Calu3 (cell line): ENCODE results near the gene ALMS1. TPM values are rescaled to one million over a fixed set of nuclear protein-coding genes. Genes with fewer than 3 reads are reported as not detected.
"Not testable (repeated sequence)": the region's sequence is repeated elsewhere in the genome, so short reads cannot be mapped to it uniquely, and the experiment has no call there.

Source experiments
- BruUV-seq: library from RNA; stranded (reverse); fragments of 400-500 nt; replicated peaks from 2 replicates; lab custom pipeline; 2021; lab: Mats Ljungman, UMichigan
- CTCF ChIA-PET: fragments of 300-600 bp; sonication (Branson Sonifier 250); formaldehyde crosslinking; loops from one replicate; lab custom pipeline; 2022; ENCODE audit warnings: antibody characterized with exemption; lab: Charles Lee
- DNase-seq: peaks from one replicate; pipeline ENCODE4 v3.0.0; 2022
- H3K27ac Mint-ChIP-seq: one replicate; pipeline ENCODE4 v1.8.0; 2022; ENCODE audit warnings: mixed read lengths; ENCODE audit not compliant: unreplicated experiment
- H3K27me3 Mint-ChIP-seq: one replicate; pipeline ENCODE4 v1.8.0; 2022; ENCODE audit warnings: mixed read lengths; ENCODE audit not compliant: unreplicated experiment
- H3K36me3 Mint-ChIP-seq: one replicate; pipeline ENCODE4 v1.8.0; 2022; ENCODE audit warnings: mild to moderate bottlenecking, moderate library complexity, mixed read lengths; ENCODE audit not compliant: insufficient read depth, unreplicated experiment
- H3K4me1 Mint-ChIP-seq: one replicate; pipeline ENCODE4 v1.8.0; 2022; ENCODE audit warnings: mild to moderate bottlenecking, low read depth, mixed read lengths; ENCODE audit not compliant: unreplicated experiment
- H3K4me3 Mint-ChIP-seq: one replicate; pipeline ENCODE4 v1.8.0; 2022; ENCODE audit warnings: mild to moderate bottlenecking, low read depth, moderate library complexity, mixed read lengths; ENCODE audit not compliant: unreplicated experiment
- H3K9me3 Mint-ChIP-seq: one replicate; pipeline ENCODE4 v1.8.0; 2022; ENCODE audit warnings: low read depth, mixed read lengths; ENCODE audit not compliant: unreplicated experiment
- CTCF ChIP-seq: fragments of 200-600 bp; IDR thresholded peaks from one replicate; pipeline ENCODE4 v1.8.0; 2022; ENCODE audit warnings: antibody characterized with exemption; ENCODE audit not compliant: unreplicated experiment
- intact Hi-C: fragments of 100-400 bp; cut with micrococcal nuclease; formaldehyde crosslinking; loops from one replicate; pipeline ENCODE4 v1.10.0; 2022; ENCODE audit not compliant: unreplicated experiment
- total RNA-seq: library from RNA; stranded (reverse); gene quantifications from 2 replicates; pipeline ENCODE4 v1.2.3, GENCODE V29; 2022

The ALMS1 gene
- total RNA-seq, 1 experiment from 2014 or later = 15.8 TPM

- no peak for TF ChIP-seq CTCF
- H3K9me3 Mint-ChIP-seq = peaks cover 2% of the 10 kb centered on the region
- H3K36me3 Mint-ChIP-seq = no peaks in the 10 kb centered on the region
- no TSS peak for BruUV-seq
- H3K4me1 Mint-ChIP-seq = no peaks in the 10 kb centered on the region
- H3K4me3 Mint-ChIP-seq = no peak overlapping the region
- H3K27me3 Mint-ChIP-seq = no peaks in the 10 kb centered on the region
- no peak for DNase-seq
- CTCF ChIA-PET = no interaction called here
- H3K27ac Mint-ChIP-seq = no peak overlapping the region
- intact Hi-C loops = no loop called here
Observed at GRCh38 chr2:73503992-73504570, 118.4 kb downstream of the ALMS1 start.

- BruUV-seq, DNase-seq, CTCF ChIA-PET, H3K4me3 Mint-ChIP-seq, H3K36me3 Mint-ChIP-seq, H3K4me1 Mint-ChIP-seq, intact Hi-C loops, H3K9me3 Mint-ChIP-seq, H3K27ac Mint-ChIP-seq, H3K27me3 Mint-ChIP-seq: not testable (repeated sequence)
Observed at GRCh38 chr2:73504850-73505249, 119.2 kb downstream of the ALMS1 start.

- intact Hi-C loops, CTCF ChIA-PET, H3K27me3 Mint-ChIP-seq, H3K4me1 Mint-ChIP-seq, BruUV-seq, H3K4me3 Mint-ChIP-seq, H3K27ac Mint-ChIP-seq, H3K9me3 Mint-ChIP-seq, H3K36me3 Mint-ChIP-seq: not testable (repeated sequence)
- DNase-seq = peak; percentile 6
Observed at GRCh38 chr2:73510470-73510869, 124.8 kb downstream of the ALMS1 start.

DNA sequence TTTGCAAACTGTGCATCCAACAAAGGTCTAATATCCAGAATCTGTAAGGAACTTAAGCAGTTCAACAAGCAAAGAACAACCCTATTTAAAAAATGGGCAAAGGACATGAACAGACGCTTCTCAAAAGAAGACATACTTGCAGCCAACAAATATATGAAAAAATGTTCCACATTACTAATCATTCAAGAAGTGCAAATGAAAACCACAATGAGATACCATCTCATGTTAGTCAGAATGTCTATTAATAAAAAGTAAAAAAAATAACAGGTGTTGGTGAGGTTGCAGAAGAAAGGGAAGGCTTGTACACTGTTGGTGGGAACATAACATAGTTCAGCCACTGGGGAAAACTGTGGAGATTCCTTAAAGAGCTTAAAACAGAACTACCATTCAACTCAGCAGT is 130.4 kb downstream of the ALMS1 start:
- Mint-ChIP-seq H3K9me3 (no peaks in the 10 kb centered on the region), H3K36me3 (no peaks in the 10 kb centered on the region), H3K4me1 (no peaks in the 10 kb centered on the region), H3K4me3 (no peak overlapping the region), H3K27ac (no peak overlapping the region), H3K27me3 (no peaks in the 10 kb centered on the region)
- TF ChIP-seq CTCF = no peak
- DNase-seq = no peak
- intact Hi-C loops = no loop called here
- CTCF ChIA-PET = no interaction called here
- no TSS peak for BruUV-seq

- TF ChIP-seq CTCF = no peak
- H3K9me3 Mint-ChIP-seq = peaks cover 6% of the 10 kb centered on the region
- no peak for DNase-seq
- H3K4me3 Mint-ChIP-seq = no peak overlapping the region
- H3K4me1 Mint-ChIP-seq = no peaks in the 10 kb centered on the region
- no peaks in the 10 kb centered on the region for H3K27me3 Mint-ChIP-seq
- intact Hi-C loops = no loop called here
- CTCF ChIA-PET = no interaction called here
- no TSS peak for BruUV-seq
- no peaks in the 10 kb centered on the region for H3K36me3 Mint-ChIP-seq
- H3K27ac Mint-ChIP-seq = no peak overlapping the region
Observed at GRCh38 chr2:73528688-73529087, 143.1 kb downstream of the ALMS1 start.

GRCh38 chr2:73530773-73531172 is 145.1 kb downstream of the ALMS1 start:
- DNase-seq, BruUV-seq, intact Hi-C loops, H3K4me3 Mint-ChIP-seq, H3K9me3 Mint-ChIP-seq, H3K4me1 Mint-ChIP-seq, H3K36me3 Mint-ChIP-seq, H3K27ac Mint-ChIP-seq, CTCF ChIA-PET, H3K27me3 Mint-ChIP-seq: not testable (repeated sequence)
